ENCODE measurements around the gene SNTB2. TPM values are rescaled to one million over a fixed set of nuclear protein-coding genes. Genes with fewer than 3 reads are reported as not detected.
"Not testable (repeated sequence)": the region's sequence is repeated elsewhere in the genome, so short reads cannot be mapped to it uniquely, and the experiment has no call there.

SNTB2 gene
- total RNA-seq, 1 donor from 2014 or later, result 36.1 TPM

- Histone ChIP-seq H3K9me3 (no peaks in the 10 kb centered on the region), H3K27me3 (ENCODE audit: low read depth) (no peaks in the 10 kb centered on the region), H3K4me1 (peaks cover 10% of the 10 kb centered on the region), H3K36me3 (peaks cover 24% of the 10 kb centered on the region), H3K27ac (no peak overlapping the region), H3K4me3 (no peak overlapping the region)
- TF ChIP-seq, protein P1, sequence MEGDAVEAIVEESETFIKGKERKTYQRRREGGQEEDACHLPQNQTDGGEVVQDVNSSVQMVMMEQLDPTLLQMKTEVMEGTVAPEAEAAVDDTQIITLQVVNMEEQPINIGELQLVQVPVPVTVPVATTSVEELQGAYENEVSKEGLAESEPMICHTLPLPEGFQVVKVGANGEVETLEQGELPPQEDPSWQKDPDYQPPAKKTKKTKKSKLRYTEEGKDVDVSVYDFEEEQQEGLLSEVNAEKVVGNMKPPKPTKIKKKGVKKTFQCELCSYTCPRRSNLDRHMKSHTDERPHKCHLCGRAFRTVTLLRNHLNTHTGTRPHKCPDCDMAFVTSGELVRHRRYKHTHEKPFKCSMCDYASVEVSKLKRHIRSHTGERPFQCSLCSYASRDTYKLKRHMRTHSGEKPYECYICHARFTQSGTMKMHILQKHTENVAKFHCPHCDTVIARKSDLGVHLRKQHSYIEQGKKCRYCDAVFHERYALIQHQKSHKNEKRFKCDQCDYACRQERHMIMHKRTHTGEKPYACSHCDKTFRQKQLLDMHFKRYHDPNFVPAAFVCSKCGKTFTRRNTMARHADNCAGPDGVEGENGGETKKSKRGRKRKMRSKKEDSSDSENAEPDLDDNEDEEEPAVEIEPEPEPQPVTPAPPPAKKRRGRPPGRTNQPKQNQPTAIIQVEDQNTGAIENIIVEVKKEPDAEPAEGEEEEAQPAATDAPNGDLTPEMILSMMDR (IDR thresholded peaks at IDR 0.05), result no peak
- ATAC-seq, result no peak
- intact Hi-C loops (cut with DNase I), result no loop called here
- no peak for DNase-seq
Observed at GRCh38 chr16:69250081-69250480, 63.1 kb downstream of the SNTB2 start.

DNA sequence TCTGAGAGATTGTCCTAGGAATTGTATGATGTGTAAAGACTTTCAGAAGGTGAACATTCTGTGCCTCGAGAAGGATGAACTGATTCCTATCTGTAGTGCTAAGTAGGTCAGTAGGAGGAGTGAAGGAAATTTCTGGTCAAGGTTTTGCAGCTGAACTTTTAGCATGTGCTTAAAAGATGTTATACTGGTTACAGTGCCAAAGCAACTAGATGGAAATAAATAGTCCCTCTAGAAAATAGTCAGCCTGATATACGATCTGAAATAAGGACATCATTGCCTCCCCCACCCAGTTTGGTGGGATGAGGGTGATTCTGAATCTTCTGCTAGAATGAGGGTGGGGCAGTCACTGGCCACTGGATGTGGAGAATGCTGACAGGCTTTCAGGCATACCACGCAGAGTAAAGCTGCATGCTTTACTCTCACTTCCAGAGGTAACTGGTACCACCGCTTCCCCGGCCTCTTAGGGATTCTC lies 66.9 kb downstream of the SNTB2 start:
- Histone ChIP-seq H3K27ac (no peak overlapping the region), H3K27me3 (ENCODE audit: low read depth) (no peaks in the 10 kb centered on the region), H3K4me3 (no peak overlapping the region), H3K9me3 (no peaks in the 10 kb centered on the region), H3K36me3 (peaks cover 6% of the 10 kb centered on the region), H3K4me1 (peaks cover 9% of the 10 kb centered on the region)
- no peak for ATAC-seq
- TF ChIP-seq, protein P1 (IDR thresholded peaks at IDR 0.05), result no peak
- DNase-seq, result no peak
- intact Hi-C loops (cut with DNase I), result no loop called here

DNA sequence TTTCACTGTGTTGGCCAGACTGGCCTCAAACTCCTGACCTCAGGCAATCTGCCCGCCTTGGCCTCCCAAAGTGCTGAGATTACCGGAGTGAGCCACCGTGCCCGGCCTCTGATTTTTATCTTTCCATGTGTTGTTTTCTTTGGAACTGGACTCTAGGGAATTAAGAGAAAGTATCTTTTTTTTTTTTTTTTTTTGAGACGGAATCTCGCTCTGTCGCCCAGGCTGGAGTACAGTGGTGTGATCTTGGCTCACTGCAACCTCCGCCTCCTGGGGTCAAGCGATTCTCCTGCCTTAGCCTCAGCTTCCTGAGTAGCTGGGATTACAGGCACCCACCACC lies 72.4 kb downstream of the SNTB2 start:
- intact Hi-C loops (cut with DNase I), result not testable (repeated sequence)

GRCh38 chr16:69260019-69260418 lies 73.1 kb downstream of the SNTB2 start:
- peaks cover 11% of the 10 kb centered on the region for H3K36me3 ChIP-seq
- H3K9me3 ChIP-seq, result no peaks in the 10 kb centered on the region
- no peak overlapping the region for H3K27ac ChIP-seq
- no peak overlapping the region for H3K4me3 ChIP-seq
- no peaks in the 10 kb centered on the region for H3K4me1 ChIP-seq
- ATAC-seq (no peak), DNase-seq (no peak)
- H3K27me3 ChIP-seq (ENCODE audit: low read depth), result no peaks in the 10 kb centered on the region
- intact Hi-C loops (cut with DNase I), result no loop called here
- TF ChIP-seq, protein P1 (IDR thresholded peaks at IDR 0.05), result no peak

More for the DNA sequence above, 72.4 kb downstream of the SNTB2 start:
- H3K4me3 ChIP-seq; DNase-seq; H3K4me1 ChIP-seq; H3K27me3 ChIP-seq (ENCODE audit: low read depth); H3K9me3 ChIP-seq; ATAC-seq; H3K27ac ChIP-seq: not testable (repeated sequence)
- H3K36me3 ChIP-seq, result peaks cover 11% of the 10 kb centered on the region

- ATAC-seq (no peak), DNase-seq (no peak)
- intact Hi-C loops (cut with DNase I), result no loop called here
- Histone ChIP-seq H3K4me3 (no peak overlapping the region), H3K4me1 (no peaks in the 10 kb centered on the region), H3K9me3 (no peaks in the 10 kb centered on the region), H3K27ac (no peak overlapping the region), H3K27me3 (ENCODE audit: low read depth) (no peaks in the 10 kb centered on the region), H3K36me3 (peaks cover 16% of the 10 kb centered on the region)
- TF ChIP-seq, protein P1 (IDR thresholded peaks at IDR 0.05), result no peak
Observed at GRCh38 chr16:69260506-69260905, 73.5 kb downstream of the SNTB2 start.

DNA sequence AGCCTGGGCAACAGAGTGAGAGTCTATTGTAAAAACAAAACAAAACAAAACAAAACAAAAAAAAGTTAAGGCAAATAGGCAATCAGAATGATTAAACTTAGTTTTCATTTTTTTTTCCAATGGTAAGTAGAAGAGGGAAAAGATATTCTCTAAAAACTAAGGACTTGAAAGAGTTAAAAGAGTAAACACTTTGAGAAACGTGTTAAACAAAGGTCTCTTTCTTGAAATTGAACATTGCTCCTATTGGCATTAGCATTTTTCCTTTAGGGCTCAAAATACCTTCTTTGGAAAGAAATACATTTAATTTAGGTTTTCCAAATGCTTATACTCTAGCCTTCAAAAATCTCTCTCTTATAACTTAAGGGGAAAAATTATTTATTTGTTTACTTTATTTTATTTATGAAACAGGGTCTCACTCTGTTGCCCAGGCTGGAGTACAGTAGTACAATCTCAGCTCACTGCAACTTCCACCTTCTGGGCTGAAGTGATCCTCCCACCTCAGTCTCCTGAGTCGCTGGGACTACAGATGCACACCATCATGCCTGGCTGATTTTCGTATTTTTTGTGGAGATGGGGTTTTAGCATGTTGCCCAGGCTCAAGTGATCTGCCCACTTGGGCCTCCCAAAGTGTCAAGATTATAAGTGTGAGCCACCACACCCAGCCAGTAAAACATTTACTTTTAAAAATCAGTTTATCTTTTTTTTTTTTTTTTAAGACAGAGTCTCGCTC lies 79.5 kb downstream of the SNTB2 start:
- Histone ChIP-seq H3K36me3 (peaks cover 22% of the 10 kb centered on the region), H3K4me1 (no peaks in the 10 kb centered on the region), H3K4me3 (no peak overlapping the region), H3K9me3 (no peaks in the 10 kb centered on the region), H3K27ac (no peak overlapping the region), H3K27me3 (ENCODE audit: low read depth) (no peaks in the 10 kb centered on the region)
- DNase-seq (no peak), ATAC-seq (no peak)
- TF ChIP-seq, protein P1 (IDR thresholded peaks at IDR 0.05), result no peak
- intact Hi-C loops (cut with DNase I), result no loop called here

All from lower lobe of right lung (tissue), 2 donors.